SKM-1 treated with dmso at 0.1 percent for 144 hours (cell line): ENCODE measurements around the gene SMC5.
A peak's percentile ranks its signal among the peaks of the same experiment; 100 is the strongest.
"Not testable (repeated sequence)": the region's sequence is repeated elsewhere in the genome, so short reads cannot be mapped to it uniquely, and the experiment has no call there.

Experiments used
- DNase-seq: peaks from one replicate; lab custom pipeline; 2025; ENCODE audit not compliant: unreplicated experiment; lab: John Stamatoyannopoulos, UW

SMC5 gene

GRCh38 chr9:70258692-70259511 is at the start of gene SMC5:
Gene SMC5, plus strand, starts transcription at chr9:70258978. Its CDS starts 101 bp downstream, at chr9:70259079.
- DNase-seq = peak; percentile 62

GRCh38 chr9:70217029-70217428 is 41.7 kb upstream of the SMC5 start:
- no peak for DNase-seq

GRCh38 chr9:70218767-70219166 is 40.0 kb upstream of the SMC5 start:
- no peak for DNase-seq

- no peak for DNase-seq
Observed at GRCh38 chr9:70220216-70220615, 38.6 kb upstream of the SMC5 start.

GRCh38 chr9:70222354-70222753 is 36.4 kb upstream of the SMC5 start:
- no peak for DNase-seq

- no peak for DNase-seq
Observed at GRCh38 chr9:70228118-70228517, 30.7 kb upstream of the SMC5 start.

GRCh38 chr9:70228611-70229010 is 30.2 kb upstream of the SMC5 start:
- DNase-seq = no peak

GRCh38 chr9:70229026-70229425 is 29.8 kb upstream of the SMC5 start:
- DNase-seq = no peak

GRCh38 chr9:70229579-70229978 is 29.2 kb upstream of the SMC5 start:
- DNase-seq = no peak

GRCh38 chr9:70232476-70232875 is 26.3 kb upstream of the SMC5 start:
- DNase-seq = no peak

GRCh38 chr9:70234208-70234607 is 24.6 kb upstream of the SMC5 start:
- not testable (repeated sequence) for DNase-seq

- DNase-seq = not testable (repeated sequence)
Observed at GRCh38 chr9:70245952-70246351, 12.8 kb upstream of the SMC5 start.

GRCh38 chr9:70250221-70250620 is 8.6 kb upstream of the SMC5 start:
- no peak for DNase-seq

GRCh38 chr9:70255486-70255885 is 3.3 kb upstream of the SMC5 start:
- no peak for DNase-seq

GRCh38 chr9:70256123-70256551 is 2.6 kb upstream of the SMC5 start:
- no peak for DNase-seq

- no peak for DNase-seq
Observed at GRCh38 chr9:70257502-70257901, 1.3 kb upstream of the SMC5 start.

GRCh38 chr9:70257991-70258691 is 637 bp upstream of the SMC5 start:
- no peak for DNase-seq

GRCh38 chr9:70259512-70259802 is 679 bp downstream of the SMC5 start:
- no peak for DNase-seq

GRCh38 chr9:70260007-70260443 is 1.2 kb downstream of the SMC5 start:
- no peak for DNase-seq

GRCh38 chr9:70260606-70261005 is 1.8 kb downstream of the SMC5 start:
- no peak for DNase-seq

GRCh38 chr9:70261131-70261870 is 2.5 kb downstream of the SMC5 start:
- DNase-seq = no peak

- no peak for DNase-seq
Observed at GRCh38 chr9:70262366-70262765, 3.6 kb downstream of the SMC5 start.
